ENCODE data around the gene TNN.

- no peak for TF ChIP-seq CTCF (IDR thresholded peaks at IDR 0.05; ENCODE audit: low read depth, low read length)
- no peak for TF ChIP-seq EZH2phosphoT487 (IDR thresholded peaks at IDR 0.05; ENCODE audit: low read depth)
These were observed 95.3 kb downstream of the TNN start for GRCh38 chr1:175162955-175163354.

Data from OCI-LY3 (cell line).